ENCODE results near the gene DGKD. TPM values are rescaled to one million over a fixed set of nuclear protein-coding genes. Genes with fewer than 3 reads are reported as not detected.

DGKD gene
- total and polyA plus RNA-seq, 7 donors, result 59.4 to 365 (median 173) TPM

DNA sequence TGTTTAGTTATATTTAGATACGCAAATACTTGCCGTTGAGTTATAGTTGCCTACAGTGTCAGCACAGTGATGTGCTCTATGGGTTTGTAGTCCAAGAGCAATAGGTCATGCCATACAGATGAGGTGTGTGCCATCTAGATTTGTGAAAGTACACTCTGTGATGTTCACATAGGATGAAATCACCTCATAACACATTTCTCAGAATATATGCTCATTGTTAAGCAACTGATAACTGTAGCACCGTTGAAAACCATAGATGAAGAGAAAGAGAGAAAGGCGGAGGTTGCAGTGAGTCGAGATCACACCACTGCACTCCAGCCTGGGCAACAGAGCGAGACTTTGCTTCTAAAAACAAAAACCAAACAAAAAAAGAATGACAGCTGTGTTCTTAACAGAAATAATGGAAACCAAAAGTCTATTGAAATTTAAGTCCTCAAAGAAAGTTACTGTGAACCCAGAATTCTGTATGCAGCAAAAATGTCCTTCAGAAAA is 9.5 kb downstream of the DGKD start:
- H3K4me1 ChIP-seq, result peaks cover 3% of the 10 kb centered on the region
- DNase-seq, result no peak
- H3K27me3 ChIP-seq (ENCODE audit: insufficient read depth in 3 of 3, low read length in 2 of 3), result no peaks in the 10 kb centered on the region
- ATAC-seq, result no peak
- H3K27ac ChIP-seq, result no peak overlapping the region
- no peak for TF ChIP-seq CTCF (IDR thresholded peaks at IDR 0.05)
- H3K9me3 ChIP-seq, result no peaks in the 10 kb centered on the region
- H3K36me3 ChIP-seq (ENCODE audit: insufficient read depth in 1 of 2, low read depth in 1 of 2), result no peaks in the 10 kb centered on the region
- WGBS, 3 donors, result 95 to 98% (median 96%) methylated on average over 6 of the region's 6 CpGs
- intact Hi-C loops (cut with DNase I), result no loop called here
- no peak overlapping the region for H3K4me3 ChIP-seq

GRCh38 chr2:233365861-233366520 is 11.7 kb downstream of the DGKD start:
- no peak for TF ChIP-seq CTCF (IDR thresholded peaks at IDR 0.05)
- no peaks in the 10 kb centered on the region for H3K27me3 ChIP-seq (ENCODE audit: insufficient read depth in 3 of 3, low read length in 2 of 3)
- H3K27ac ChIP-seq, result no peak overlapping the region
- DNase-seq, result no peak
- no peak overlapping the region for H3K4me3 ChIP-seq
- WGBS, 3 donors, result 79 to 87% (median 81%) methylated on average over 6 of the region's 6 CpGs
- intact Hi-C loops (cut with DNase I), result no loop called here
- ATAC-seq, result no peak
- peaks cover 13% of the 10 kb centered on the region for H3K4me1 ChIP-seq
- no peaks in the 10 kb centered on the region for H3K36me3 ChIP-seq (ENCODE audit: insufficient read depth in 1 of 2, low read depth in 1 of 2)
- H3K9me3 ChIP-seq, result no peaks in the 10 kb centered on the region

GRCh38 chr2:233367586-233367985 is 13.3 kb downstream of the DGKD start:
- H3K36me3 ChIP-seq (ENCODE audit: insufficient read depth in 1 of 2, low read depth in 1 of 2), result peaks cover 0 to under 1% of the 10 kb centered on the region in 2 donors
- no peaks in the 10 kb centered on the region for H3K27me3 ChIP-seq (ENCODE audit: insufficient read depth in 3 of 3, low read length in 2 of 3)
- no peak overlapping the region for H3K27ac ChIP-seq
- WGBS, 3 donors, result 88 to 97% (median 92%) methylated on average over 3 of the region's 3 CpGs
- peaks cover 20% of the 10 kb centered on the region for H3K4me1 ChIP-seq
- DNase-seq, result no peak
- no peak for TF ChIP-seq CTCF (IDR thresholded peaks at IDR 0.05)
- intact Hi-C loops (cut with DNase I), result no loop called here
- no peak overlapping the region for H3K4me3 ChIP-seq
- no peak for ATAC-seq
- H3K9me3 ChIP-seq, result no peaks in the 10 kb centered on the region

DNA sequence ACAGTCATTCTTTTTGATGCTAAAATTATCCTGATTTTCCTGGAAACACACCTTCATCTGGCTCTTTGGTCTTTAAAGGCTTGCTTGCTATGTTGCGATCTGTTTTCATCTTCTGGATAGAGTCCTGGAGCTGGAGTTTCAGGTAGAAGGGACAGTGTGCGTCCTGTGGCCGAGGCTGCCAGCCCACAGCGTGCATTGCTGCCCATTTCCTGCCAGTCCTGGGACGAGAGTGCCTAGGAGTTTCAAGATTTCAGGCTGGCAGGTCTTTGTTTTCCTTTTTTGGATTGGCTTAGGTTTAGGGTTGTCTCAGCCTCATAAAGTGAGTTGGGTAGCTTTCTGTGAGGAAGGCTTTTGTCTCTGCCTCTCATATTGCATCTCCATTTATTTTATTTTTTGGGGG is 14.5 kb downstream of the DGKD start:
- no peaks in the 10 kb centered on the region for H3K27me3 ChIP-seq (ENCODE audit: insufficient read depth in 3 of 3, low read length in 2 of 3)
- H3K36me3 ChIP-seq (ENCODE audit: insufficient read depth in 1 of 2, low read depth in 1 of 2), result peaks cover 0 to 3% of the 10 kb centered on the region in 2 donors
- peaks cover 31% of the 10 kb centered on the region for H3K4me1 ChIP-seq
- H3K9me3 ChIP-seq, result no peaks in the 10 kb centered on the region
- TF ChIP-seq CTCF (IDR thresholded peaks at IDR 0.05), result no peak
- H3K4me3 ChIP-seq, result no peak overlapping the region
- ATAC-seq (no peak), DNase-seq (no peak)
- intact Hi-C loops (cut with DNase I), result no loop called here
- H3K27ac ChIP-seq, result no peak overlapping the region
- 36 to 68% (median 36%) methylated on average over 5 of the region's 5 CpGs for WGBS, 3 donors

GRCh38 chr2:233369462-233369861 is 15.2 kb downstream of the DGKD start:
- ATAC-seq, result no peak
- no peak overlapping the region for H3K27ac ChIP-seq
- no peaks in the 10 kb centered on the region for H3K9me3 ChIP-seq
- H3K4me1 ChIP-seq, result peaks cover 31% of the 10 kb centered on the region
- peaks cover 0 to 3% of the 10 kb centered on the region in 2 donors for H3K36me3 ChIP-seq (ENCODE audit: insufficient read depth in 1 of 2, low read depth in 1 of 2)
- intact Hi-C loops (cut with DNase I), result no loop called here
- H3K27me3 ChIP-seq (ENCODE audit: insufficient read depth in 3 of 3, low read length in 2 of 3), result no peaks in the 10 kb centered on the region
- no peak for DNase-seq
- 77 to 92% (median 83%) methylated on average over 8 of the region's 8 CpGs for WGBS, 3 donors
- no peak for TF ChIP-seq CTCF (IDR thresholded peaks at IDR 0.05)
- H3K4me3 ChIP-seq, result no peak overlapping the region
